T-helper 17 cell (primary cell): ENCODE data around the gene EXOC4. TPM values are rescaled to one million over a fixed set of nuclear protein-coding genes. Genes with fewer than 3 reads are reported as not detected.

Source experiments
- ATAC-seq: fragments of 150-1000 bp; cut with Tn5 transposase; 2 replicates; pipeline ENCODE4 v1.10.0; 2021; ENCODE audit warnings: mild to moderate bottlenecking, moderate library complexity
- DNase-seq, 3 donors: peaks; one replicate each; pipeline versions ENCODE4 v3.0.0 to v3.0.0-alpha.2; 2020 to 2021
- H3K9me3 ChIP-seq: one replicate; pipeline ENCODE4 v1.7.0; 2013; ENCODE audit warnings: low read length, mild to moderate bottlenecking; ENCODE audit not compliant: control insufficient read depth, poor library complexity, severe bottlenecking
- H3K27ac Mint-ChIP-seq: one replicate; pipeline ENCODE4 v1.8.0; 2022; ENCODE audit warnings: mild to moderate bottlenecking, moderate library complexity, mixed read lengths
- H3K27me3 Mint-ChIP-seq: one replicate; pipeline ENCODE4 v1.8.0; 2022; ENCODE audit warnings: mixed read lengths
- H3K36me3 Mint-ChIP-seq: one replicate; pipeline ENCODE4 v1.8.0; 2022; ENCODE audit warnings: low read depth, mixed read lengths
- H3K4me1 Mint-ChIP-seq: one replicate; pipeline ENCODE4 v1.8.0; 2022; ENCODE audit warnings: mild to moderate bottlenecking, mixed read lengths
- H3K4me3 Mint-ChIP-seq: one replicate; pipeline ENCODE4 v1.8.0; 2022; ENCODE audit warnings: mild to moderate bottlenecking, moderate library complexity, mixed read lengths
- total RNA-seq, 4 donors: library from RNA in 2 of 4; stranded (reverse) in 2 of 4; gene quantifications; one replicate each; pipeline ENCODE4 v1.2.3 and lab custom pipeline; 2022 to 2026

EXOC4 gene
- total RNA-seq, 2 donors from 2014 or later, result 88.8 to 96.6 TPM

DNA sequence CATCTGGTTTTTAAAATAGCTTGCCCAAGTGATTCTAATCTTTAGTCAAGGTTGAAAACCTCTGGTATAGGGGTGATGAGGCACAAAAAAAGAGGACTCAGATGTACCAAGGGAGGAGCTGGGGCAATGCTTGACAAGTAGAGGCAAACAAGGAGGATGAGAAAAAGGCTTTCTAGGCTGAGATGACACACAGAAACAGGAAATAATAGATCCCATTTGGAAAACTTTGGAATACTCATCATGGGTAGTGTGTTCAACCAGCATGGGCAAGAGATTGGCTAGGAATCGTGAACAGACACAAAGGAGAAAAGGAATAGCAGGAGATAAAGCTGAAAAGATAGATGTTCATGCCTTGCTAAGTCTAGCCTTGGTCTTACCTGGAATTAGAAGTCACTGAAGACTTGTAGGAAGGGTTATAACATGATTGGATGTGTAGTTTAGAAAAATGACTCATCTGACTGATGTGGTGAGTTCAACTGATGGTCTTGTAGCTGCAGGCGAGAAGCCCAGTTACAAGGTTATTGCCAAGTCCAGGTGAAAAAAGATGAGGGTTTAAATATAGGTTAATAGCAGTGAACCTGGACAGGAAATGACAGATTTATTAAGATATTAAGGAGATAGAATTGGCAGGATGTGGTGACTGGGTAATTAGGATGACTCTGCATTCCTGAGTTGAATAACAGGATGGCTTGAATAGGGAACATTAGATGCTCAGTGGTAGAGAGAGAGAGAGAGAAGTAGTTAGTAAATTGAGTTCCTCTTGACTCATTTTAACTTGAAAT lies 660.2 kb downstream of the EXOC4 start:
- no peaks in the 10 kb centered on the region for H3K9me3 ChIP-seq
- Mint-ChIP-seq H3K4me3 (no peak overlapping the region), H3K4me1 (no peaks in the 10 kb centered on the region), H3K27me3 (no peaks in the 10 kb centered on the region), H3K27ac (no peak overlapping the region), H3K36me3 (peaks cover 2% of the 10 kb centered on the region)
- no peak for ATAC-seq
- no peak for DNase-seq

DNA sequence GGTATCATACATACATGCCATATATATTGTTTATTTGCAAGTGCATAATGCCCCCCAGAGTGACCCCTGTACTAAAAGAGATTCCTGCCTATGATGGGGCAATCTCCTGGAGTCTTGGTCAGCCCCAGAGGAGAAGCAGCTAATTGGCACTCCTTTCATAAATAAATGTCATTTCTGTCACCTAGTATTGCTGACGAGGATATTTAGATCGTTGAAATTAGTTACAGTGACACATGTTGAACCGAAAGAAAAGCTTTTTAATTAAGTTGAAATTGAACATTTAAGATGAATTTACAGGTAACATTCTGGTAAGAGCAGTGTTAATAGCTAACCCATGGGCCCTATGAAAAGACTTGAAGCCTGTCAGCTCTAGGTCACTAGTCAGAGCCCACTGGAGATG lies 663.7 kb downstream of the EXOC4 start:
- Mint-ChIP-seq H3K27ac (no peak overlapping the region), H3K27me3 (no peaks in the 10 kb centered on the region), H3K4me1 (no peaks in the 10 kb centered on the region), H3K4me3 (no peak overlapping the region), H3K36me3 (peaks cover 2% of the 10 kb centered on the region)
- no peak for ATAC-seq
- H3K9me3 ChIP-seq, result no peaks in the 10 kb centered on the region
- DNase-seq, result no peak

DNA sequence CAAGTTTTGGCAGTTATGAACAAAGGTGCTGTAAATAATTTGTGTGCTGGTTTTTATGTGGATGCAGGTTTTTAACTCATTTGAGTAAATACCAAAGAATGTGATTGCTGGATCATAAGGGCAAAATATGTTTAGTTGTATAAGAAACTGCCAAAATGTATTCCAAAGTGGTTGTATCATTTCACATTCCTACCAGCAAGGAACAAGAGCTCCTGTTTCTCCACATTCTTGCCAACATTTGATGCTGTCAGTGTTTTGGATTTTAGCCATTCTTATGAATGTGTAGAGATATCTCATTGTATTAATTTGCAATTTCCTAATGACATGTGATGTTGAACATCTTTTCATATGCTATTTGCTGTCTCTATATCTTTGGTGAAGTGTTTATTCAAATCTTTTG lies 666.9 kb downstream of the EXOC4 start:
- H3K27ac Mint-ChIP-seq, result no peak overlapping the region
- H3K9me3 ChIP-seq, result no peaks in the 10 kb centered on the region
- no peak overlapping the region for H3K4me3 Mint-ChIP-seq
- peaks cover 2% of the 10 kb centered on the region for H3K36me3 Mint-ChIP-seq
- no peak for ATAC-seq
- H3K27me3 Mint-ChIP-seq, result no peaks in the 10 kb centered on the region
- DNase-seq, result no peak
- no peaks in the 10 kb centered on the region for H3K4me1 Mint-ChIP-seq

DNA sequence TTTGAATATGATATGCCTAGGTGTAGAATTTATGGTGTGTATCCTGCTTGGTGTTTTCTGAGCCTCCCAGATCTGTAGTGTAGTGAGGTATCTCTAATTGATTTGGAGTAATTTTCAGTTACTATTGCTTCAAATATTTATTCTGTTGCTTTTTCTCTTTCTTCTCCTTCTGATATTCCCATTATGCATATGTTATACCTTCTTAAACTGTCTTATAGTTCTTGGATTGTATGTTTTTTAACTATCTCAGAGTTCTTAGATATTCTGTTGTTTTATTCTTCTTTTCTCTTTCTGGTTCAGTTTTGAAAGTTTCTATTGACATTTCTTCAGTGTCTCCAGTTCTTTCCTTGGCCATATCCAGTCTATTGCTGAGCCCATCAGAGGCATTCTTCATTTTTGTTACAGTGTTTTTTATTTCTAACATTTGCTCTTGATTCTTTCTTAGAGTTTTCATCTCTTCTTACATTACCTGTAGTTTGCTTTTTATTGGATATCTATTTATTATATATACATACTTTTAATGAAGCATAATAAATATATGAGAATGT lies 668.8 kb downstream of the EXOC4 start:
- H3K27me3 Mint-ChIP-seq, result no peaks in the 10 kb centered on the region
- H3K9me3 ChIP-seq, result no peaks in the 10 kb centered on the region
- no peak for DNase-seq
- no peak overlapping the region for H3K4me3 Mint-ChIP-seq
- peaks cover 2% of the 10 kb centered on the region for H3K36me3 Mint-ChIP-seq
- no peak overlapping the region for H3K27ac Mint-ChIP-seq
- H3K4me1 Mint-ChIP-seq, result no peaks in the 10 kb centered on the region
- ATAC-seq, result no peak

DNA sequence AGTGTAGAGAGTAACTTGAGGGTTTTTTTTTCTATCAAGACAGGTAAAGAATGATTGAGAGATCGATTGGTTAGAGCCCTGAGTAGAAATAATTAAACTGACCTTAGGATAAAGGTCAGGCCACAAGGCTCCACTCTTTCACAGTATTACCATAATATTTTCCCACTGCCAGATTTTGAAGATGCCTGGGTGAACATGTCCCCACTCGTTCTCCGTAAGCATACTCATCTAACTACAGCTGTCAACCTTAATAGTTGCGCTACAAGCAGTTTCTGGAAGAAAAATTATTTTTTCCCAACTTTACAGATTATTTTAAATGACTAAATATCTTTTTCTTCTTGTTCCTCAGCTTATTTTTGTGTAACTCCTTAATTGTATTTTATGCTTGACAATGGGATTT lies 671.1 kb downstream of the EXOC4 start:
- peaks cover 2% of the 10 kb centered on the region for H3K36me3 Mint-ChIP-seq
- no peak for DNase-seq
- no peaks in the 10 kb centered on the region for H3K27me3 Mint-ChIP-seq
- no peak overlapping the region for H3K27ac Mint-ChIP-seq
- H3K4me3 Mint-ChIP-seq, result no peak overlapping the region
- no peaks in the 10 kb centered on the region for H3K4me1 Mint-ChIP-seq
- no peaks in the 10 kb centered on the region for H3K9me3 ChIP-seq
- no peak for ATAC-seq

DNA sequence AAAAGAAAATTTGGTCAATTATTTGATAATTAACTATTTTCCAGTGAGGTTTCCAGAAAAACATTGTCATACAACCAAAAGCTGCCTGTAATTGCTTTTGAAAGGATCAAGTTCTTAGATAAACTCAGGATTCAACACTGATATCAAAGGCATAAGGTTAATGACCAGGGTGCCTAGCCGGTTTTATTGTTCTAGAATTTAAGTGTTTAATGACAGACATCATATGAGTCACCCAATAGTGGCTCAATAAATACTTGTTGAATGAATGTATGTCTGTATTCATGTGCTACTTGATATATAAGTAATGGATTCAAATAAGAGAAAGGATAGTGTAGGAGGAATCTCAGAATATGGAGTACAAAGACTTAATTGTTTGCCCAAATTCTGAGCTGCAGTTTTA lies 678.2 kb downstream of the EXOC4 start:
- H3K9me3 ChIP-seq, result no peaks in the 10 kb centered on the region
- ATAC-seq (no peak), DNase-seq (no peak)
- Mint-ChIP-seq H3K4me1 (peaks cover 2% of the 10 kb centered on the region), H3K27me3 (no peaks in the 10 kb centered on the region), H3K4me3 (no peak overlapping the region), H3K27ac (no peak overlapping the region), H3K36me3 (peaks cover 6% of the 10 kb centered on the region)

DNA sequence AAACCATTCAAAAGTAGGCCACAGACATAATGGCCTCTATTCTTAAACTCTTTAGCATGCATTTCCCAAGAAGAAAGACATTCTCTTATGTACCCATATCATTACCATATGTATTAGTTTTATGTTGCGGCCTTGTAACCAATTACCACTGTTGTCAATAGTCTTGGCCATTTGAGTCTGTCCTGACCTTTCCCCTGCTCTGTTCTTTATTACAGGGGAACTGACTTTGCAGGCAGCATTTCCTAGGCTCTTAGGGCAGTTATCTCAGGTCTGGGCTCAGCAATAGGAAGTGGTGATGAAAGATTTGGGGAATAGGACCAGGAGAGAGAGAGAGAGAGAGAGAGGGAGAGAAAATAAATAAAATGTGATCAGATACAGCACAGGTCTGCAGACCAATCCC lies 679.7 kb downstream of the EXOC4 start:
- peaks cover 2% of the 10 kb centered on the region for H3K4me1 Mint-ChIP-seq
- H3K4me3 Mint-ChIP-seq, result no peak overlapping the region
- DNase-seq (no peak), ATAC-seq (no peak)
- H3K36me3 Mint-ChIP-seq, result peaks cover 6% of the 10 kb centered on the region
- H3K27me3 Mint-ChIP-seq, result no peaks in the 10 kb centered on the region
- no peaks in the 10 kb centered on the region for H3K9me3 ChIP-seq
- H3K27ac Mint-ChIP-seq, result no peak overlapping the region

DNA sequence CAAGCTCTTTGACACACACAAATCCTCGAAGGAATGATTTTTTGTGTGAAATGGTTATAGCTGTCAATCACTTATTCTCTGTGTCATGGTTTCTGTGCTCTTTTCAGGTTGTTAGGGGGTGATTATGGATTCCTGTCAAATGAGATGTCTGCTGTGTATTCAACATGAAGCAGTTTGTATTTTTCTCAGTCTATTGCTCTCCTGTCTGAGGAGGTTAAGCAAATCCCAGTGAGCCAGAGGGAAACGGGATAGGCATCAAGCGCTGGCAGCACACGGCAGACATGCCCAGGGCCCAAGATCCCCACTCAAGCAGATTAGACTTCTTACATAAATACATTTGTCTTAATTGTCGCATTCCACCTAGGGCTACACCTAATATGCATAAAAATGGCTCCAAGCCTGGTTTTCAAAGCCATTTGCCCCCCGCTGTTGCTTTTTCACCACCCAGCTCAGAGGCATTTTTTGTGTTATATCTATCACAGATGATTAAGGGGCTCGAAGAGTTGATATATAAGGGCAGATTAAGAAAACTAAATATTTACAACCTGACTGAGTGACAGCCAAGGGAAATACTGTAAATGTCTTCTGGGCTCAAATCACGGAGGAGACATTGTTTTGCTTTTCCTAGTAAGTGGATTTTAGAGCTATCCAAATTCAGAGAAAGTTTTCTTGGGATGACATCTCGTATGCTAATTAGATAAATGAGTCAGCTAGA lies 681.5 kb downstream of the EXOC4 start:
- no peak overlapping the region for H3K4me3 Mint-ChIP-seq
- ATAC-seq, result no peak
- no peaks in the 10 kb centered on the region for H3K9me3 ChIP-seq
- H3K27ac Mint-ChIP-seq, result no peak overlapping the region
- DNase-seq, result no peak
- peaks cover 8% of the 10 kb centered on the region for H3K36me3 Mint-ChIP-seq
- peaks cover 2% of the 10 kb centered on the region for H3K4me1 Mint-ChIP-seq
- H3K27me3 Mint-ChIP-seq, result no peaks in the 10 kb centered on the region

DNA sequence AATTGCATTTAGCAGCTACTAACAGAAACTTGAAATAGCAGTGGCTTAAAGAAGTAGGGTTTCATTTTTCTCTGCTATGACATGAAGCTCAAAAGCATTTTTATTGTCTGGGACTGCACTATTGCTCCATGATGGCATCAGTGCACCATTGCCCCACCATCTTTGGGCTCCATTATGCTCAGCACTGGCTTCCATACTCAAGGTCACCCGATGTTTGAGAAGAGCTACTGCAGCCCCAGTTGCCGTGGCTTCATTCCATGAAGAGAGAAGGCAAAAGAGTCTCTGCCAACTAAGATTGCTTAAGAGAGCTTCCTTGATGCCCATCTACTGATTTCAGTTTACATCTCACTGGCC lies 682.1 kb downstream of the EXOC4 start:
- DNase-seq (no peak), ATAC-seq (no peak)
- H3K4me3 Mint-ChIP-seq, result no peak overlapping the region
- H3K9me3 ChIP-seq, result no peaks in the 10 kb centered on the region
- peaks cover 2% of the 10 kb centered on the region for H3K4me1 Mint-ChIP-seq
- no peak overlapping the region for H3K27ac Mint-ChIP-seq
- H3K36me3 Mint-ChIP-seq, result peaks cover 5% of the 10 kb centered on the region
- H3K27me3 Mint-ChIP-seq, result no peaks in the 10 kb centered on the region

DNA sequence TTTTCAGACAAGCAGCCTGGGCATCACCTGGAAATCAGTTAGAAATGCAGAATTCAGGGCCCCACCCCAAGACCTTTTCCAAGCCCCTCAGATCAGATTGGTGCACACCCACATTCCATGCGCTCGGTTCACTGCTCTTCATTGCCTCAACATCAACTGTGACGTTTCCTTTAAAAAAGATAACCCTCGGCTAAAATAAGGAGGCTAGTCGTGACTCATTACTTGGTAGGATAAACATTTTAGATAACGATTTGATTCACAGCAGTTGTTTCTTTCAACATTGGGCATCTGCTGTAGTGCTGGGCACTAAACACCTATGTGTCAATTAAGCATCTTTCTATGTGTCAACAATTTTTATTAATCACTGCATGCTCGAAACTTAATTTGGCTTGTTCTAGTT lies 683.2 kb downstream of the EXOC4 start:
- Mint-ChIP-seq H3K4me1 (no peaks in the 10 kb centered on the region), H3K4me3 (no peak overlapping the region), H3K27ac (no peak overlapping the region), H3K27me3 (no peaks in the 10 kb centered on the region), H3K36me3 (peaks cover 5% of the 10 kb centered on the region)
- ATAC-seq (no peak), DNase-seq (no peak)
- no peaks in the 10 kb centered on the region for H3K9me3 ChIP-seq

DNA sequence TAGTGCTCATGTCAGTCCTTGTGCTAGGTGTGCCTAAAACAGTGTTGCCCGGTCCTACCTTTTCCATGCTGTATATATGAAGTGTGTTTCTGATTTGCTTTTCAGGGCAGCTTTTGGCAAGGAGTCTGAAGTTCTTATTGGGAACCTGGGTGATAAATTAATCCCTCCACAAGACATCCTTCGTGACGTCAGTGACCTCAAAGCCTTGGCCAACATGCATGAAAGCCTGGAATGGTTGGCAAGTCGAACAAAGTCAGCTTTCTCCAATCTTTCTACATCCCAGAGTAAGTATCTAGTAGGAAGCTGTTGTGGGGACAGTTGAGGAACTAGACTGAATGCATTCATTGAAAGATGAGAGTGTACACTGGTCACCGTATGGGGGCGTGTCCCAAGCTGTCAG lies 684.9 kb downstream of the EXOC4 start:
- no peaks in the 10 kb centered on the region for H3K4me1 Mint-ChIP-seq
- H3K27me3 Mint-ChIP-seq, result no peaks in the 10 kb centered on the region
- DNase-seq (no peak), ATAC-seq (no peak)
- no peak overlapping the region for H3K4me3 Mint-ChIP-seq
- H3K36me3 Mint-ChIP-seq, result peaks cover 3% of the 10 kb centered on the region
- no peak overlapping the region for H3K27ac Mint-ChIP-seq
- H3K9me3 ChIP-seq, result no peaks in the 10 kb centered on the region

DNA sequence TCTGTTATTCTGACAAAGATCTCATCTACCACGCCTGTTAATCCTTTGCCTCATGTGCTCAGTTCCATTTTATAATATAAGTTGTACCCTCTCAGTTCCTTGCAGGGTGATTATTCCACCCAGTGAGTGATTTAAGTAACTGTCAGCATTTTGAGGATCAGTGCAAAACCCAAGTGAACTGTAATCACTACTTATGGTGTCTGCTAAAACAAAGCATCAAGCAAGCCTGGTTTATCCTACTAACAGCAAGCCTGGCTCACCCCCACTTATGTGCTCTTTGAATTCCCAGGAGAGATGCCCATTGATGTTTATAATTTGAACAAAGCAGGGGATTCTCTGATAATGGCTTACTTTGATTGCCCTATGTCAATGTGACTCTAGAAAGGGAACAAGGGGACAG lies 687.5 kb downstream of the EXOC4 start:
- no peaks in the 10 kb centered on the region for H3K9me3 ChIP-seq
- DNase-seq, result no peak
- Mint-ChIP-seq H3K36me3 (peaks cover 3% of the 10 kb centered on the region), H3K4me1 (no peaks in the 10 kb centered on the region), H3K27ac (no peak overlapping the region), H3K4me3 (no peak overlapping the region), H3K27me3 (no peaks in the 10 kb centered on the region)
- ATAC-seq, result no peak

DNA sequence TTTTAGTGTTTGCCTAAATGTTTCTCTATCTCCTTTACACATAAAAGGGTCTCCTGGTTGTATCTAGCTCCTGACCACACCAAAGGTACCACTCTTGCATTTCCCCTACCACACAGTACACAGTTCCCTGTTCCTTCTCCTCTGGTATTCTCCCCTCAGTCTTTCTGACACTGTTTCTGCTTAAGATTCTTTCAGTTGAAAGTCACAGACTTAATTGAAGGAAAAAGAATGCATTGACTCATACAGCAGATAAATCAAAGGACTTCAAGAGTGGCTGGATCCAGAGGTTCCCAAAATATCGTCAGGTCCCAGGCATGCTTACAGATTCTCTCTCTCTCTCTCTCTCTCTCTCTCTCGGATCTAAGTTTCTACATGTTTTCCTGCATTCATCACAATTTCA lies 688.6 kb downstream of the EXOC4 start:
- Mint-ChIP-seq H3K4me3 (no peak overlapping the region), H3K27ac (no peak overlapping the region), H3K4me1 (no peaks in the 10 kb centered on the region), H3K36me3 (peaks cover 3% of the 10 kb centered on the region), H3K27me3 (no peaks in the 10 kb centered on the region)
- no peaks in the 10 kb centered on the region for H3K9me3 ChIP-seq
- DNase-seq (no peak), ATAC-seq (no peak)

DNA sequence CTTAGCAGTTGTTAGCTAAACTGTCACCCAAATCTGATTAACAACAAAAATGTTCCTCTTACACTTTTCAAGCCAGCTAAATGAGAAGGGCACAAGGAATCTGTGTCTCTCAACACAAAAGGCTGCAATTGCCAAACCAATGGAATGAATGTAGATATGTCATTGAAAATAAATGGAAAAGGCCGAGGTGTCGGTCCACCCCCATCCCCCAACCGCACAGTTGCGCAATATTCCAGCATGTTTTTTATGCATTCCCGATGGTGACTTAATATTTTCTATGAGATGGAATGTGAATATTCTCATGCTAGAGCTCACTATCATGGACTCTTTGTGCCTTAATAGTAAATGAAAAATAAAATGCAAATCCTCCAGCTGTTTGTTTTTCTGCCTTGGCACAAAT lies 692.6 kb downstream of the EXOC4 start:
- H3K4me3 Mint-ChIP-seq, result no peak overlapping the region
- no peaks in the 10 kb centered on the region for H3K9me3 ChIP-seq
- H3K27ac Mint-ChIP-seq, result no peak overlapping the region
- no peaks in the 10 kb centered on the region for H3K4me1 Mint-ChIP-seq
- no peak for ATAC-seq
- no peak for DNase-seq
- H3K36me3 Mint-ChIP-seq, result peaks cover 4% of the 10 kb centered on the region
- H3K27me3 Mint-ChIP-seq, result no peaks in the 10 kb centered on the region
